ENCODE data around the gene ANKRD13A. TPM values are rescaled to one million over a fixed set of nuclear protein-coding genes. Genes with fewer than 3 reads are reported as not detected.
"Not testable (repeated sequence)": the region's sequence is repeated elsewhere in the genome, so short reads cannot be mapped to it uniquely, and the experiment has no call there.

ANKRD13A gene
- total and polyA plus RNA-seq, 2 of the 8 experiments (the other 6 are each of a cell fraction or from before 2014, with no cell fraction given): 16.8 to 21.4 TPM

- H3K23me2 ChIP-seq (ENCODE audit: low read depth, low read length); H3K79me1 ChIP-seq (ENCODE audit: low read depth, low read length); FAIRE-seq; H3K56ac ChIP-seq (replicated peaks; ENCODE audit: insufficient read length, low read depth, low read length); H4K20me1 ChIP-seq (replicated peaks in 1 of 2; ENCODE audit: control insufficient read depth in 1 of 2, insufficient read depth in 2 of 2, low read length in 2 of 2); H3K4ac ChIP-seq (replicated peaks; ENCODE audit: insufficient read length, low read depth, low read length); H3K23ac ChIP-seq (ENCODE audit: insufficient read length); H2BK5ac ChIP-seq (ENCODE audit: low read depth, low read length); H2BK15ac ChIP-seq (ENCODE audit: low read length); H3K14ac ChIP-seq (ENCODE audit: insufficient read length); H3K4me3 ChIP-seq (ENCODE audit: extremely low read depth in 1 of 4, insufficient read depth in 2 of 4, low read depth in 3 of 4, low read length in 4 of 4); H4K91ac ChIP-seq (replicated peaks; ENCODE audit: insufficient read length, low read length); H3K4me2 ChIP-seq (ENCODE audit: insufficient read depth in 1 of 2, low read depth in 2 of 2, low read length in 2 of 2); H2AK5ac ChIP-seq (ENCODE audit: low read depth, low read length); H2BK120ac ChIP-seq (replicated peaks; ENCODE audit: low read depth, low read length); H3K27ac ChIP-seq (ENCODE audit: low read depth, low read length); H3K9ac ChIP-seq (replicated peaks in 1 of 4; ENCODE audit: extremely low read depth in 1 of 4, low read depth in 3 of 4, low read length in 3 of 4); H3K79me2 ChIP-seq (ENCODE audit: control insufficient read depth in 1 of 2, insufficient read depth in 2 of 2, low read length in 2 of 2); H3K9me3 ChIP-seq (ENCODE audit: insufficient read depth in 2 of 2, low read depth in 1 of 2, low read length in 1 of 2); H2BK12ac ChIP-seq (ENCODE audit: low read depth, low read length); H3K36me3 ChIP-seq (ENCODE audit: control insufficient read depth in 2 of 4, insufficient read depth in 4 of 4, low read length in 3 of 4); H2AFZ ChIP-seq (ENCODE audit: low read length); H2BK20ac ChIP-seq (ENCODE audit: low read length); H4K8ac ChIP-seq (ENCODE audit: extremely low read depth, insufficient read depth, low read length); H4K5ac ChIP-seq (ENCODE audit: insufficient read length, low read depth, low read length); DNase-seq (ENCODE audit: low read depth in 1 of 2, low spot score in 2 of 2); POLR2A ChIA-PET (ENCODE audit: partially characterized antibody); CTCF ChIA-PET (ENCODE audit: partially characterized antibody); H3K27me3 ChIP-seq (replicated peaks in 1 of 4; ENCODE audit: control insufficient read depth in 3 of 4, extremely low read depth in 1 of 4, insufficient read depth in 3 of 4, low read length in 3 of 4); H3K4me1 ChIP-seq (replicated peaks in 1 of 4; ENCODE audit: control insufficient read depth in 3 of 4, insufficient read depth in 4 of 4, low read length in 3 of 4); H3K18ac ChIP-seq (ENCODE audit: extremely low read depth, low read length): not testable (repeated sequence)
- 93% methylated on average over 15 of the region's 15 CpGs; no CpG with 5 or more reads in 1 of the 2 experiments for WGBS, 2 experiments (ENCODE audit: extremely low coverage in 1 of 2, insufficient coverage in 1 of 2, insufficient read length in 1 of 2, insufficient replicate concordance in 2 of 2, low coverage in 1 of 2, low lambda C conversion rate in 2 of 2, missing lambda C conversion rate in 1 of 2)
These were observed 9.6 kb downstream of the ANKRD13A start for GRCh38 chr12:110008681-110009398.

All from H1 (cell line).